IMR-90 (cell line): ENCODE measurements around the gene CASS4. TPM values are rescaled to one million over a fixed set of nuclear protein-coding genes. Genes with fewer than 3 reads are reported as not detected.

Experiments
- ATAC-seq: fragments of 200-7000 bp; cut with Tn5 transposase; 2 replicates; pipeline ENCODE4 v1.9.1; 2020; ENCODE audit warnings: low read depth, mild to moderate bottlenecking, moderate library complexity
- BruUV-seq: library from RNA; stranded (reverse); fragments of 400-500 nt; replicated peaks from 2 replicates; lab custom pipeline; 2021; lab: Mats Ljungman, UMichigan
- CTCF ChIA-PET: fragments of 300-600 bp; formaldehyde crosslinking; extraction: SDS; loops from one replicate; lab custom pipeline; 2021; ENCODE audit warnings: antibody characterized with exemption; lab: Yijun Ruan, JAX
- POLR2A ChIA-PET: fragments of 300-600 bp; sonication (Branson Sonifier 250); formaldehyde crosslinking; loops from one replicate; lab custom pipeline; 2022; ENCODE audit warnings: antibody characterized with exemption; ENCODE audit not compliant: unreplicated experiment; lab: Charles Lee
- DNase-seq: peaks from one replicate; pipeline ENCODE4 v3.0.0; 2013
- H2AFZ ChIP-seq: replicated peaks from 2 replicates; pipeline ENCODE3; 2013; ENCODE audit warnings: low read length, mild to moderate bottlenecking; ENCODE audit not compliant: poor library complexity
- H2AK5ac ChIP-seq: 2 replicates; pipeline ENCODE4 v1.6.1; 2013; ENCODE audit warnings: low read depth, low read length, inconsistent platforms
- H2AK9ac ChIP-seq: replicated peaks from 2 replicates; pipeline ENCODE3; 2013; ENCODE audit warnings: mild to moderate bottlenecking, low read depth, low read length, moderate library complexity; ENCODE audit not compliant: poor library complexity
- H2BK120ac ChIP-seq: 2 replicates; pipeline ENCODE4 v1.6.1; 2013; ENCODE audit warnings: low read depth, low read length, inconsistent platforms
- H2BK15ac ChIP-seq: 3 replicates; pipeline ENCODE4 v1.6.1; 2013; ENCODE audit warnings: low read depth, low read length, inconsistent platforms
- H2BK20ac ChIP-seq: 2 replicates; pipeline ENCODE4 v1.6.1; 2013; ENCODE audit warnings: low read depth, mild to moderate bottlenecking, inconsistent platforms, low read length, moderate library complexity
- H2BK5ac ChIP-seq: 2 replicates; pipeline ENCODE4 v1.6.1; 2013; ENCODE audit warnings: mild to moderate bottlenecking, low read depth, low read length, inconsistent platforms; ENCODE audit not compliant: poor library complexity, severe bottlenecking
- H3K14ac ChIP-seq: replicated peaks from 2 replicates; pipeline ENCODE4 v1.6.1; 2013; ENCODE audit warnings: low read depth, low read length, inconsistent platforms
- H3K18ac ChIP-seq: 2 replicates; pipeline ENCODE4 v1.6.1; 2013; ENCODE audit warnings: low read depth, low read length, control low read depth
- H3K23ac ChIP-seq: 2 replicates; pipeline ENCODE4 v1.6.1; 2013; ENCODE audit warnings: low read depth, low read length, inconsistent platforms
- H3K27ac ChIP-seq: 2 replicates; pipeline ENCODE4 v1.5.1; 2013; ENCODE audit warnings: mild to moderate bottlenecking, control low read depth, low read length; ENCODE audit not compliant: insufficient read depth
- H3K27me3 ChIP-seq: 2 replicates; pipeline ENCODE4 v1.6.1; 2013; ENCODE audit warnings: low read length; ENCODE audit not compliant: control insufficient read depth, insufficient read depth
- H3K36me3 ChIP-seq: 2 replicates; pipeline ENCODE4 v1.6.1; 2013; ENCODE audit warnings: low read length, mixed read lengths; ENCODE audit not compliant: control insufficient read depth, insufficient read depth
- H3K4ac ChIP-seq: 2 replicates; pipeline ENCODE4 v1.6.1; 2013; ENCODE audit warnings: low read depth, low read length, inconsistent platforms
- H3K4me1 ChIP-seq: 2 replicates; pipeline ENCODE4 v1.6.1; 2013; ENCODE audit warnings: low read length, mixed read lengths; ENCODE audit not compliant: control insufficient read depth, insufficient read depth
- H3K4me2 ChIP-seq: 2 replicates; pipeline ENCODE4 v1.6.1; 2013; ENCODE audit warnings: low read depth, mild to moderate bottlenecking, control low read depth, low read length, moderate library complexity
- H3K4me3 ChIP-seq: 2 replicates; pipeline ENCODE4 v1.5.1; 2013; ENCODE audit warnings: low read depth, mild to moderate bottlenecking, control low read depth, low read length, moderate library complexity; ENCODE audit not compliant: insufficient read depth
- H3K56ac ChIP-seq: 2 replicates; pipeline ENCODE4 v1.6.1; 2013; ENCODE audit warnings: low read length, inconsistent platforms; ENCODE audit not compliant: insufficient read depth; ENCODE audit errors: extremely low read depth
- H3K79me1 ChIP-seq, 2 experiments: 2 replicates each; pipeline ENCODE4 v1.6.1; 2013; ENCODE audit warnings: low read length in 2 of 2, inconsistent platforms in 1 of 2, low read depth in 1 of 2
- H3K9ac ChIP-seq: 2 replicates; pipeline ENCODE4 v1.6.1; 2013; ENCODE audit warnings: low read depth, low read length, control low read depth
- H3K9me1 ChIP-seq: 2 replicates; pipeline ENCODE4 v1.6.1; 2013; ENCODE audit warnings: low read length, inconsistent platforms; ENCODE audit not compliant: insufficient read depth
- H3K9me3 ChIP-seq: 2 replicates; pipeline ENCODE4 v1.6.1; 2013; ENCODE audit warnings: low read length; ENCODE audit not compliant: control insufficient read depth, insufficient read depth
- H4K20me1 ChIP-seq: 2 replicates; pipeline ENCODE4 v1.6.1; 2013; ENCODE audit warnings: low read length, inconsistent platforms; ENCODE audit not compliant: insufficient read depth
- H4K5ac ChIP-seq: 2 replicates; pipeline ENCODE4 v1.6.1; 2013; ENCODE audit warnings: mild to moderate bottlenecking, low read depth, low read length, control low read depth
- H4K8ac ChIP-seq, 2 experiments: 2 replicates each; pipeline ENCODE4 v1.6.1; 2013; ENCODE audit warnings: low read depth in 2 of 2, low read length in 2 of 2, control low read depth in 1 of 2, inconsistent platforms in 1 of 2
- H4K91ac ChIP-seq: 2 replicates; pipeline ENCODE4 v1.6.1; 2013; ENCODE audit warnings: low read depth, low read length, inconsistent platforms; ENCODE audit not compliant: insufficient read depth
- CEBPB ChIP-seq: IDR thresholded peaks from 2 replicates; pipeline ENCODE4 v1.6.1; 2012; ENCODE audit warnings: low read depth, low read length, improper control_type of control experiment
- CTCF ChIP-seq: conservative IDR thresholded peaks from 2 replicates; pipeline ENCODE4 v1.5.1; 2012; ENCODE audit warnings: mild to moderate bottlenecking, low read depth, low read length, improper control_type of control experiment
- POLR2A ChIP-seq: IDR thresholded peaks from 2 replicates; pipeline ENCODE4 v1.6.1; 2012; ENCODE audit warnings: mild to moderate bottlenecking, low read depth, low read length
- WGBS, 2 experiments: methylation state at CpG; one replicate each; pipeline versions ENCODE4 v1.1.5 to v1.1.7; 2013; ENCODE audit warnings: missing lambda C conversion rate in 2 of 2; ENCODE audit not compliant: insufficient read length in 1 of 2; ENCODE audit errors: extremely low coverage in 2 of 2; 5-methylcytosine and 5-hydroxymethylcytosine counted together
- dilution Hi-C: fragments of 300-500 bp; cut with HindIII; formaldehyde crosslinking; loops from one replicate; pipeline ENCODE4 v1.14.3; 2018; ENCODE audit warnings: low sequenced_read_pairs; ENCODE audit not compliant: unreplicated experiment
- in situ Hi-C: fragments of 300-500 bp; cut with MboI; formaldehyde crosslinking; loops from 3 replicates; pipeline ENCODE4 v1.14.3; 2019; ENCODE audit warnings: low sequenced_read_pairs, inconsistent platforms, mixed read lengths
- intact Hi-C: fragments of 100-400 bp; cut with micrococcal nuclease; formaldehyde crosslinking; loops from 2 replicates; pipeline ENCODE4 v1.10.0; 2022
- polyA plus RNA-seq, 3 experiments: library from polyadenylated mRNA; depleted of rRNA; stranded (reverse); fragments of >200 nt; gene quantifications; 2 replicates each; pipeline ENCODE4 v1.2.3, GENCODE V29; 2012; ENCODE audit warnings: low replicate concordance in 1 of 3
- total RNA-seq: library from RNA; depleted of rRNA; stranded (reverse); fragments of >200 nt; gene quantifications from 2 replicates; pipeline ENCODE4 v1.2.3, GENCODE V29; 2012

CASS4 gene
- total and polyA plus RNA-seq, 2 of the 4 experiments (the other 2 are of a cell fraction), result 25.8 to 26.5 TPM

GRCh38 chr20:56423886-56424285 is 11.8 kb downstream of the CASS4 start:
- TF ChIP-seq POLR2A, result no peak
- peak; percentile 36; the same call in 1 of the 2 replicates for TF ChIP-seq CEBPB
- no peak for TF ChIP-seq CTCF
- ATAC-seq (no peak), DNase-seq (no peak)
- dilution Hi-C loops, result no loop called here
- H3K4ac ChIP-seq, result peak overlapping the region; percentile 63; the same call in 1 of the 2 replicates
- H2BK5ac ChIP-seq, result peak overlapping the region; percentile 83
- no peak overlapping the region for H2BK20ac ChIP-seq
- H2AFZ ChIP-seq, result no peak overlapping the region
- no peak overlapping the region; the same call in 1 of the 2 replicates for H3K23ac ChIP-seq
- peak overlapping the region; percentile 66; the same call in 1 of the 2 replicates for H4K5ac ChIP-seq
- peaks cover 17% of the 10 kb centered on the region for H3K36me3 ChIP-seq
- no peak overlapping the region; the same call in 1 of the 2 replicates for H3K14ac ChIP-seq
- H3K4me1 ChIP-seq, result peaks cover 41% of the 10 kb centered on the region
- H2BK15ac ChIP-seq, result peak overlapping the region; percentile 11; the same call in 1 of the 3 replicates
- intact Hi-C loops, result no loop called here
- peak overlapping the region; percentile 41 to 53 for H4K8ac ChIP-seq
- H3K9me1 ChIP-seq, result peaks cover 24% of the 10 kb centered on the region
- H3K79me1 ChIP-seq, result peaks cover 39 to 77% of the 10 kb centered on the region in 2 experiments
- peak overlapping the region; percentile 88; the same call in 1 of the 2 replicates for H3K27ac ChIP-seq
- H2AK9ac ChIP-seq, result no peak overlapping the region
- ChIA-PET CTCF (no interaction called here), POLR2A (no interaction called here)
- WGBS, 2 experiments, result no CpG with 5 or more reads among the region's 1 CpG
- BruUV-seq, result no TSS peak
- H3K4me3 ChIP-seq, result no peak overlapping the region
- peak overlapping the region; percentile 44; the same call in 1 of the 2 replicates for H4K91ac ChIP-seq
- in situ Hi-C loops, result no loop called here
- H3K18ac ChIP-seq, result peak overlapping the region; percentile 79
- 0 out of 2 replicates have a peak overlapping the region, but pooled peaks have one; percentile 38 for H2AK5ac ChIP-seq
- H3K56ac ChIP-seq, result no peak overlapping the region
- H3K4me2 ChIP-seq, result peak overlapping the region; percentile 13; the same call in 1 of the 2 replicates
- peak overlapping the region; percentile 79 for H2BK120ac ChIP-seq
- H3K9ac ChIP-seq, result 0 out of 2 replicates have a peak overlapping the region, but pooled peaks have one; percentile 37
- H3K9me3 ChIP-seq, result no peaks in the 10 kb centered on the region
- no peaks in the 10 kb centered on the region for H4K20me1 ChIP-seq
- H3K27me3 ChIP-seq, result no peaks in the 10 kb centered on the region
